Testis (tissue), 2 donors: ENCODE data around the gene HS1BP3.

ENCODE experiments used
- CTCF ChIP-seq, 3 experiments: fragments of 450-650 bp in 2 of 3; fragments of 200-600 bp in 1 of 3; sonication (generic) in 1 of 3; IDR thresholded peaks; one replicate each; pipeline ENCODE4 v1.5.1; 2016 to 2019; ENCODE audit warnings: antibody characterized with exemption in 3 of 3, mild to moderate bottlenecking in 2 of 3, moderate library complexity in 1 of 3
- POLR2A ChIP-seq: fragments of 450-650 bp; IDR thresholded peaks from one replicate; pipeline ENCODE4 v1.6.1; 2017; ENCODE audit warnings: antibody characterized with exemption, mild to moderate bottlenecking, moderate library complexity

GRCh38 chr2:20635113-20635510 is 15.8 kb downstream of the HS1BP3 start:
- no peak for TF ChIP-seq CTCF (IDR thresholded peaks at IDR 0.05)
- TF ChIP-seq POLR2A: no peak
